ENCODE data around the gene TOX2.

DNA sequence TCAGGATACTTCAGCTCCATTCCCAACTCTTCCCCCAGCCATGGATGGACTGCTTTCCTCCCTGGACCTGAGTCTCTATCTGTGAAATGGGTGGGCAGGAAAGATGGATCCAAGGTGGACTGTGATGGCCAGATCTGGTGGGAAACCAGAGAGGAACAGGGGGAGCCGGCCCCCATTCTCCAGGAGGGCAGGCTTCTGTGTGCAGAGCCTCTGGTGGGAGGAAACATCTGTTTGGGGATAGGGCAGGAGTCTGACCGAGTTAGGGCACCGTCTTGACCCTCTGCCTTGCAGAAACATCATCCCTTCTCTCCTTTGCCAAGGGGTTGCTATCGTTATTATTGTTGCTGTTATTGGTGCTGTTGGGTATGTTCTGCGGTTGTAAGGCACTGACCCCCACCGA, 91.5 kb downstream of the TOX2 start:
- TF ChIP-seq, protein P1, sequence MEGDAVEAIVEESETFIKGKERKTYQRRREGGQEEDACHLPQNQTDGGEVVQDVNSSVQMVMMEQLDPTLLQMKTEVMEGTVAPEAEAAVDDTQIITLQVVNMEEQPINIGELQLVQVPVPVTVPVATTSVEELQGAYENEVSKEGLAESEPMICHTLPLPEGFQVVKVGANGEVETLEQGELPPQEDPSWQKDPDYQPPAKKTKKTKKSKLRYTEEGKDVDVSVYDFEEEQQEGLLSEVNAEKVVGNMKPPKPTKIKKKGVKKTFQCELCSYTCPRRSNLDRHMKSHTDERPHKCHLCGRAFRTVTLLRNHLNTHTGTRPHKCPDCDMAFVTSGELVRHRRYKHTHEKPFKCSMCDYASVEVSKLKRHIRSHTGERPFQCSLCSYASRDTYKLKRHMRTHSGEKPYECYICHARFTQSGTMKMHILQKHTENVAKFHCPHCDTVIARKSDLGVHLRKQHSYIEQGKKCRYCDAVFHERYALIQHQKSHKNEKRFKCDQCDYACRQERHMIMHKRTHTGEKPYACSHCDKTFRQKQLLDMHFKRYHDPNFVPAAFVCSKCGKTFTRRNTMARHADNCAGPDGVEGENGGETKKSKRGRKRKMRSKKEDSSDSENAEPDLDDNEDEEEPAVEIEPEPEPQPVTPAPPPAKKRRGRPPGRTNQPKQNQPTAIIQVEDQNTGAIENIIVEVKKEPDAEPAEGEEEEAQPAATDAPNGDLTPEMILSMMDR (IDR thresholded peaks at IDR 0.05) = no peak
- no peak for TF ChIP-seq ZFX (IDR thresholded peaks at IDR 0.05; ENCODE audit: borderline replicate concordance)

All from 22Rv1 (cell line).